SK-N-SH (cell line): ENCODE results near the gene UBASH3B. TPM values are rescaled to one million over a fixed set of nuclear protein-coding genes. Genes with fewer than 3 reads are reported as not detected.

Source experiments
- CTCF ChIA-PET: fragments of 300-600, 350-600 bp; formaldehyde crosslinking; extraction: SDS; loops from one replicate; lab custom pipeline; 2021; lab: Yijun Ruan, JAX
- POLR2A ChIA-PET: fragments of 350-600 bp; sonication (Branson Sonifier 250); formaldehyde crosslinking; extraction: SDS; loops from one replicate; lab custom pipeline; 2020; ENCODE audit warnings: antibody characterized with exemption, inconsistent platforms; lab: Yijun Ruan, JAX
- DNase-seq: peaks from one replicate; pipeline ENCODE4 v3.0.0; 2012
- H2AFZ ChIP-seq: fragments of 200-600 bp; sonication (generic); 2 replicates; pipeline ENCODE4 v1.8.1; 2016; ENCODE audit warnings: antibody characterized with exemption, mild to moderate bottlenecking, low read depth
- H3F3A ChIP-seq: fragments of 200-600 bp; sonication (generic); replicated peaks from 2 replicates; pipeline ENCODE3; 2016; ENCODE audit warnings: antibody characterized with exemption, mild to moderate bottlenecking; ENCODE audit not compliant: insufficient read depth
- H3K27ac ChIP-seq, 2 experiments: fragments of 200-500 bp in 1 of 2; fragments of 200-600 bp in 1 of 2; sonication (Bioruptor generic) in 1 of 2; sonication (generic), shearing (Covaris generic) in 1 of 2; 2 replicates each; pipeline versions ENCODE4 v1.5.1 to v1.6.1; 2014 to 2016; ENCODE audit warnings: low read depth in 2 of 2, inconsistent platforms in 1 of 2, low read length in 1 of 2, mild to moderate bottlenecking in 1 of 2, mixed read lengths in 1 of 2
- H3K27me3 ChIP-seq: fragments of 200-600 bp; sonication (generic), shearing (Covaris generic); 2 replicates; pipeline ENCODE4 v1.6.1; 2016; ENCODE audit warnings: mixed run types; ENCODE audit not compliant: insufficient read depth
- H3K36me3 ChIP-seq, 2 experiments: fragments of 200-500 bp in 1 of 2; fragments of 200-600 bp in 1 of 2; sonication (Bioruptor generic) in 1 of 2; sonication (generic) in 1 of 2; replicated peaks in 1 of 2; 2 replicates each; pipeline versions ENCODE3 to v1.5.1; 2014 to 2016; ENCODE audit warnings: low read length in 1 of 2, mild to moderate bottlenecking in 1 of 2; ENCODE audit not compliant: insufficient read depth in 2 of 2, control insufficient read depth in 1 of 2
- H3K4me1 ChIP-seq, 2 experiments: fragments of 200-500 bp in 1 of 2; fragments of 200-600 bp in 1 of 2; sonication (Bioruptor generic) in 1 of 2; sonication (generic), shearing (Covaris generic) in 1 of 2; 2 replicates each; pipeline versions ENCODE4 v1.5.1 to v1.6.1; 2014 to 2016; ENCODE audit warnings: low read depth in 1 of 2, low read length in 1 of 2, mixed run types in 1 of 2; ENCODE audit not compliant: insufficient read depth in 2 of 2, control insufficient read depth in 1 of 2
- H3K4me2 ChIP-seq: fragments of 200-600 bp; sonication (generic), shearing (Covaris generic); 2 replicates; pipeline ENCODE4 v1.6.1; 2017; ENCODE audit warnings: mixed run types
- H3K4me3 ChIP-seq, 2 experiments: fragments of 200-500 bp in 1 of 2; fragments of 200-600 bp in 1 of 2; sonication (Bioruptor generic) in 1 of 2; sonication (generic), shearing (Covaris generic) in 1 of 2; 2 replicates each; pipeline versions ENCODE4 v1.5.1 to v1.8.1; 2014 to 2016; ENCODE audit warnings: low read depth in 2 of 2, inconsistent platforms in 1 of 2, low read length in 1 of 2, mild to moderate bottlenecking in 1 of 2, mixed read lengths in 1 of 2, moderate library complexity in 1 of 2
- H3K79me2 ChIP-seq: fragments of 200-600 bp; sonication (generic); 2 replicates; pipeline ENCODE4 v1.8.1; 2017; ENCODE audit warnings: mild to moderate bottlenecking; ENCODE audit not compliant: insufficient read depth
- H3K9ac ChIP-seq: fragments of 200-600 bp; sonication (generic); 2 replicates; pipeline ENCODE4 v1.6.1; 2017; ENCODE audit warnings: mixed run types
- H3K9me2 ChIP-seq: fragments of 200-600 bp; sonication (generic); 2 replicates; pipeline ENCODE4 v1.6.1; 2017; ENCODE audit warnings: mixed run types
- H3K9me3 ChIP-seq: fragments of 200-600 bp; sonication (generic); 2 replicates; pipeline ENCODE4 v1.6.1; 2017; ENCODE audit warnings: mixed run types, mild to moderate bottlenecking, moderate library complexity
- H4K20me1 ChIP-seq: fragments of 200-600 bp; sonication (generic); 2 replicates; pipeline ENCODE4 v1.6.1; 2017; ENCODE audit warnings: mild to moderate bottlenecking, mixed run types; ENCODE audit not compliant: insufficient read depth
- EZH2phosphoT487 ChIP-seq: fragments of 200-600 bp; sonication (generic); IDR thresholded peaks from 2 replicates; pipeline ENCODE4 v1.6.1; 2017; ENCODE audit warnings: low read depth, mixed run types, mild to moderate bottlenecking, antibody characterized with exemption, moderate library complexity, borderline replicate concordance
- GATA2 ChIP-seq: sonication (generic); formaldehyde crosslinking; IDR thresholded peaks from 2 replicates; pipeline ENCODE4 v1.5.0; 2020; ENCODE audit warnings: mild to moderate bottlenecking, missing genetic modification reagents
- JUND ChIP-seq: IDR thresholded peaks from 2 replicates; pipeline ENCODE4 v1.4.0; 2012
- MEF2A ChIP-seq: IDR thresholded peaks from 2 replicates; pipeline ENCODE4 v1.4.0; 2012; ENCODE audit warnings: low read depth, borderline replicate concordance
- NFIC ChIP-seq: IDR thresholded peaks from 2 replicates; pipeline ENCODE4 v1.4.0; 2012; ENCODE audit warnings: borderline replicate concordance
- NRF1 ChIP-seq: IDR thresholded peaks from 2 replicates; pipeline ENCODE4 v1.6.1; 2012; ENCODE audit warnings: low read depth, mild to moderate bottlenecking, low read length
- POLR2AphosphoS5 ChIP-seq: IDR thresholded peaks from 2 replicates; pipeline ENCODE4 v1.6.1; 2012; ENCODE audit warnings: low read depth, low read length
- RAD21 ChIP-seq: IDR thresholded peaks from 2 replicates; pipeline ENCODE4 v1.6.1; 2012; ENCODE audit warnings: mild to moderate bottlenecking, low read length
- RCOR1 ChIP-seq: fragments of 150-350 bp; IDR thresholded peaks from 2 replicates; pipeline ENCODE4 v1.6.1; 2017; ENCODE audit warnings: antibody characterized with exemption, low read length
- RFX5 ChIP-seq: IDR thresholded peaks from 2 replicates; pipeline ENCODE4 v1.6.1; 2012; ENCODE audit warnings: mild to moderate bottlenecking, improper control_type of control experiment, low read length
- SIN3A ChIP-seq: IDR thresholded peaks from 2 replicates; pipeline ENCODE4 v1.6.1; 2012; ENCODE audit warnings: low read depth, mild to moderate bottlenecking, low read length, moderate library complexity, borderline replicate concordance
- SMC3 ChIP-seq: IDR thresholded peaks from 2 replicates; pipeline ENCODE4 v1.6.1; 2012; ENCODE audit warnings: low read depth, low read length, improper control_type of control experiment
- TAF1 ChIP-seq: IDR thresholded peaks from 2 replicates; pipeline ENCODE4 v1.6.1; 2012; ENCODE audit warnings: low read depth, mild to moderate bottlenecking, low read length, moderate library complexity, borderline replicate concordance
- YY1 ChIP-seq: IDR thresholded peaks from 2 replicates; pipeline ENCODE4 v1.4.0; 2012; ENCODE audit warnings: low read depth, mild to moderate bottlenecking
- WGBS: methylation state at CpG from one replicate; pipeline ENCODE4 v1.1.6; 2017; ENCODE audit warnings: low lambda C conversion rate; 5-methylcytosine and 5-hydroxymethylcytosine counted together
- polyA plus RNA-seq, 3 experiments: library from polyadenylated mRNA; depleted of rRNA; stranded (reverse); fragments of >200 nt; gene quantifications; 2 replicates each; pipeline ENCODE4 v1.2.3, GENCODE V29; 2012
- TF ChIP-seq, protein P1 (sequence below): fragments of 150-350 bp; IDR thresholded peaks from 2 replicates; pipeline ENCODE4 v1.6.1; 2016; ENCODE audit warnings: mild to moderate bottlenecking, low read depth, low read length
- TF ChIP-seq, protein P2 (sequence below): fragments of 150-350 bp; IDR thresholded peaks from 2 replicates; pipeline ENCODE4 v1.6.1; 2017; ENCODE audit warnings: antibody characterized with exemption, low read length, low read depth, borderline replicate concordance
- TF ChIP-seq, protein P3 (sequence below): IDR thresholded peaks from 2 replicates; pipeline ENCODE4 v1.4.0; 2012; ENCODE audit warnings: low read depth, borderline replicate concordance
- TF ChIP-seq, protein P4 (sequence below): IDR thresholded peaks from 2 replicates; pipeline ENCODE4; 2012
- TF ChIP-seq, protein P5 (sequence below): IDR thresholded peaks from 2 replicates; pipeline ENCODE4 v1.4.0; 2012; ENCODE audit warnings: low read depth, borderline replicate concordance

The UBASH3B gene
- polyA plus RNA-seq, 1 of the 3 experiments (the other 2 are of a cell fraction) = 10.4 TPM

DNA sequence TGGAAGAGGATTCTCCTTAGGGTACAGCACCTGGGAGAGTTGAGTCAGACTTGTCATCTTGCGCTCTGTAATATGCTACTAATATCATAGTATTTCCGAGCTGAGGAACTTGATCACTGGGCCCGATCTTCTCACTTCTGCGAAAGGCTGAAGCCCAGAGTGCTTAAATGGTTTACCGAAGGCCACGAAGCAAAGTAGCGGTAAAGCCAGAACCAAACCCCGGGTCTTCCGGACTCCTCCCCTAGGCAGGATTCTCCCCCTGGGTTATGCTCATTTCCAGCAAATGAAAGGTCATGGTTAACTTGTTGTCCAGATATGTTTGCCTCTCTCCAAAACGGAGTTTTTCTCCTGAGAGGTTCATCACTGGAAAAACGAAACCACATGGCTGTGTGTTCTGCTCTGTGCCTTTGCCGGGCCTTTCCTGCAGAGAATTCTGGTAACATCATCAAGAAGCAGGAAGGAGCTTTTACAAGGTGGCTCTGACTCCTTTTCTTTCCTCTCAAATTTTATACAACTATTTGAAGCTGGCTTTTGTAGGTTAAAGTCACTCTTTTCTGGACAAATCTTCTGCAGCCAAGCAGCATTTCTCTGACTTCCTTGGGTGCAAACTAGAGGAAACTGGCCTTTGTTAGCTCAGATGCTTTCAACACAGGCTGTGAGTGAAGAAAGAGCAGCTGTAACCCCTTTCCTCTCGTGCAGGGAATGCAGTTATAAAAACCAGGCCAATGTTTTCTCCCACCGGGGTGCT lies 35.5 kb downstream of the UBASH3B start:
- H3K9ac ChIP-seq = no peak overlapping the region
- H3K4me3 ChIP-seq = no peak overlapping the region
- ChIA-PET POLR2A (no interaction called here), CTCF (interaction anchor here (0.5 to 2.0 kb wide), 5 partner anchors 9 to 158 kb away, joined by 3 to 6 read pairs (median 4); no protein-coding TSS in a partner anchor)
- no peak overlapping the region for H2AFZ ChIP-seq
- no peaks in the 10 kb centered on the region for H3K9me3 ChIP-seq
- no peak for TF ChIP-seq TAF1
- TF ChIP-seq YY1 = no peak
- TF ChIP-seq SIN3A = no peak
- TF ChIP-seq RCOR1 = no peak
- TF ChIP-seq, protein P1, sequence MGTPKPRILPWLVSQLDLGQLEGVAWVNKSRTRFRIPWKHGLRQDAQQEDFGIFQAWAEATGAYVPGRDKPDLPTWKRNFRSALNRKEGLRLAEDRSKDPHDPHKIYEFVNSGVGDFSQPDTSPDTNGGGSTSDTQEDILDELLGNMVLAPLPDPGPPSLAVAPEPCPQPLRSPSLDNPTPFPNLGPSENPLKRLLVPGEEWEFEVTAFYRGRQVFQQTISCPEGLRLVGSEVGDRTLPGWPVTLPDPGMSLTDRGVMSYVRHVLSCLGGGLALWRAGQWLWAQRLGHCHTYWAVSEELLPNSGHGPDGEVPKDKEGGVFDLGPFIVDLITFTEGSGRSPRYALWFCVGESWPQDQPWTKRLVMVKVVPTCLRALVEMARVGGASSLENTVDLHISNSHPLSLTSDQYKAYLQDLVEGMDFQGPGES = no peak
- no peak for TF ChIP-seq SMC3
- no peak for TF ChIP-seq NFIC
- TF ChIP-seq RFX5 = no peak
- TF ChIP-seq MEF2A = no peak
- TF ChIP-seq, protein P2, sequence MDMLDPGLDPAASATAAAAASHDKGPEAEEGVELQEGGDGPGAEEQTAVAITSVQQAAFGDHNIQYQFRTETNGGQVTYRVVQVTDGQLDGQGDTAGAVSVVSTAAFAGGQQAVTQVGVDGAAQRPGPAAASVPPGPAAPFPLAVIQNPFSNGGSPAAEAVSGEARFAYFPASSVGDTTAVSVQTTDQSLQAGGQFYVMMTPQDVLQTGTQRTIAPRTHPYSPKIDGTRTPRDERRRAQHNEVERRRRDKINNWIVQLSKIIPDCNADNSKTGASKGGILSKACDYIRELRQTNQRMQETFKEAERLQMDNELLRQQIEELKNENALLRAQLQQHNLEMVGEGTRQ = no peak
- TF ChIP-seq EZH2phosphoT487 = no peak
- TF ChIP-seq RAD21 = no peak
- no peak for TF ChIP-seq NRF1
- peaks cover 62% of the 10 kb centered on the region; the same call in 1 of the 2 replicates for H3K79me2 ChIP-seq
- H3K9me2 ChIP-seq = no peaks in the 10 kb centered on the region
- no peaks in the 10 kb centered on the region for H4K20me1 ChIP-seq
- 85% methylated on average over 14 of the region's 14 CpGs for WGBS
- H3K4me2 ChIP-seq = peak overlapping the region; percentile 31
- peaks cover 5 to 7% of the 10 kb centered on the region in 2 experiments; a peak in 2 of 4 replicates for H3K4me1 ChIP-seq
- H3K27ac ChIP-seq = peak overlapping the region in 1 of 2 experiments; percentile 34; a peak in 1 of 4 replicates
- no peak for DNase-seq
- H3F3A ChIP-seq = no peaks in the 10 kb centered on the region
- no peaks in the 10 kb centered on the region for H3K27me3 ChIP-seq
- peaks cover 0 to 8% of the 10 kb centered on the region in 2 experiments for H3K36me3 ChIP-seq

DNA sequence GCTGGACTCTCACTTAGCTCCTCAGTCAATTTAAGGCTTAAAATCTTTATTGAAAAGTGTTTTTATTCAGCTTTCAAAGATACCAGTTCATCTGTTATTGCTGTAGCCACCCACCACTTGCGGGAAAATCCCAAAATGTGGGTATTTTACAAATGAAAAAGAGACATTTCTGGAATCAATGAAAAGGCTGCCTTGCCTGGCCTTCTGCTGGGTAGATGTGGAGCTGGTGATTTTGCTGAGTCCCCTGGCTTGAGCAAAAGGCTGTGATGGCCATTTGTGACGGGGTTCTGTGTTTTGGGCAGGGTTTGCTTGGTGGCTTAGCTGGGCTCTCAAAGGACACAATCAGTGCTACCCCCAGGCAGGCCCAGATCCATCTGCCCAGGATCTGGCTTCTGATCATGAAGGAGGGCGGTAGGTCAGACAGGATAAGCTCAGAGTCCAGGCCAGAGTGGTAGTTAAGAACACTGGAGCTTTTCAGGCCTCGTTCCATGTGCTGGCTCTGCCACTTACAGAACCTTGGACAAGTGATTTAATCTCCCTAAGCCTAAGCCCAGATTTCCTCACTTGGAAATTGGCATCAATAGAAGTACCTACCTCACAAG lies 36.1 kb downstream of the UBASH3B start:
- no peak overlapping the region for H3K9ac ChIP-seq
- H3K27ac ChIP-seq = peak overlapping the region in 1 of 2 experiments; percentile 34; a peak in 1 of 4 replicates
- peaks cover 60% of the 10 kb centered on the region; the same call in 1 of the 2 replicates for H3K79me2 ChIP-seq
- DNase-seq = peak; percentile 35
- no peaks in the 10 kb centered on the region for H3K9me3 ChIP-seq
- peaks cover 5% of the 10 kb centered on the region in 2 experiments; a peak in 2 of 4 replicates for H3K4me1 ChIP-seq
- 0 out of 2 replicates have a peak overlapping the region, but pooled peaks have one; percentile 31 for H3K4me2 ChIP-seq
- H3K4me3 ChIP-seq = no peak overlapping the region
- H3K36me3 ChIP-seq = peaks cover 0 to 8% of the 10 kb centered on the region in 2 experiments
- H3K27me3 ChIP-seq = no peaks in the 10 kb centered on the region
- H4K20me1 ChIP-seq = no peaks in the 10 kb centered on the region
- ChIA-PET CTCF (interaction anchor here (0.5 to 2.0 kb wide), 5 partner anchors 10 to 158 kb away, joined by 3 to 6 read pairs (median 4); no protein-coding TSS in a partner anchor), POLR2A (no interaction called here)
- no peak overlapping the region for H2AFZ ChIP-seq
- H3F3A ChIP-seq = no peaks in the 10 kb centered on the region
- 91% methylated on average over 4 of the region's 4 CpGs for WGBS
- H3K9me2 ChIP-seq = no peaks in the 10 kb centered on the region
- TF ChIP-seq RCOR1 (no peak), MEF2A (no peak), YY1 (no peak), SMC3 (no peak), NRF1 (no peak), POLR2AphosphoS5 (no peak), GATA2 (CRISPR knock-in tag) (no peak), JUND (no peak)
- TF ChIP-seq, protein P3, sequence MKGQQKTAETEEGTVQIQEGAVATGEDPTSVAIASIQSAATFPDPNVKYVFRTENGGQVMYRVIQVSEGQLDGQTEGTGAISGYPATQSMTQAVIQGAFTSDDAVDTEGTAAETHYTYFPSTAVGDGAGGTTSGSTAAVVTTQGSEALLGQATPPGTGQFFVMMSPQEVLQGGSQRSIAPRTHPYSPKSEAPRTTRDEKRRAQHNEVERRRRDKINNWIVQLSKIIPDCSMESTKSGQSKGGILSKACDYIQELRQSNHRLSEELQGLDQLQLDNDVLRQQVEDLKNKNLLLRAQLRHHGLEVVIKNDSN = no peak
- TF ChIP-seq, protein P4, sequence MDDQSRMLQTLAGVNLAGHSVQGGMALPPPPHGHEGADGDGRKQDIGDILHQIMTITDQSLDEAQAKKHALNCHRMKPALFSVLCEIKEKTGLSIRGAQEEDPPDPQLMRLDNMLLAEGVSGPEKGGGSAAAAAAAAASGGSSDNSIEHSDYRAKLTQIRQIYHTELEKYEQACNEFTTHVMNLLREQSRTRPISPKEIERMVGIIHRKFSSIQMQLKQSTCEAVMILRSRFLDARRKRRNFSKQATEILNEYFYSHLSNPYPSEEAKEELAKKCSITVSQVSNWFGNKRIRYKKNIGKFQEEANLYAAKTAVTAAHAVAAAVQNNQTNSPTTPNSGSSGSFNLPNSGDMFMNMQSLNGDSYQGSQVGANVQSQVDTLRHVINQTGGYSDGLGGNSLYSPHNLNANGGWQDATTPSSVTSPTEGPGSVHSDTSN = no peak
- TF ChIP-seq, protein P5, sequence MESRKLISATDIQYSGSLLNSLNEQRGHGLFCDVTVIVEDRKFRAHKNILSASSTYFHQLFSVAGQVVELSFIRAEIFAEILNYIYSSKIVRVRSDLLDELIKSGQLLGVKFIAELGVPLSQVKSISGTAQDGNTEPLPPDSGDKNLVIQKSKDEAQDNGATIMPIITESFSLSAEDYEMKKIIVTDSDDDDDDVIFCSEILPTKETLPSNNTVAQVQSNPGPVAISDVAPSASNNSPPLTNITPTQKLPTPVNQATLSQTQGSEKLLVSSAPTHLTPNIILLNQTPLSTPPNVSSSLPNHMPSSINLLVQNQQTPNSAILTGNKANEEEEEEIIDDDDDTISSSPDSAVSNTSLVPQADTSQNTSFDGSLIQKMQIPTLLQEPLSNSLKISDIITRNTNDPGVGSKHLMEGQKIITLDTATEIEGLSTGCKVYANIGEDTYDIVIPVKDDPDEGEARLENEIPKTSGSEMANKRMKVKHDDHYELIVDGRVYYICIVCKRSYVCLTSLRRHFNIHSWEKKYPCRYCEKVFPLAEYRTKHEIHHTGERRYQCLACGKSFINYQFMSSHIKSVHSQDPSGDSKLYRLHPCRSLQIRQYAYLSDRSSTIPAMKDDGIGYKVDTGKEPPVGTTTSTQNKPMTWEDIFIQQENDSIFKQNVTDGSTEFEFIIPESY = no peak
